Measurements from ENCODE around the gene KRT12. TPM values are rescaled to one million over a fixed set of nuclear protein-coding genes. Genes with fewer than 3 reads are reported as not detected.

The KRT12 gene
- total and polyA plus RNA-seq, 4 donors, result not detected

- no peak for TF ChIP-seq SP1 (IDR thresholded peaks at IDR 0.05)
- no peak for TF ChIP-seq HNF4G (IDR thresholded peaks at IDR 0.05)
- no peak for TF ChIP-seq RXRA (IDR thresholded peaks at IDR 0.05)
- TF ChIP-seq, protein P1, sequence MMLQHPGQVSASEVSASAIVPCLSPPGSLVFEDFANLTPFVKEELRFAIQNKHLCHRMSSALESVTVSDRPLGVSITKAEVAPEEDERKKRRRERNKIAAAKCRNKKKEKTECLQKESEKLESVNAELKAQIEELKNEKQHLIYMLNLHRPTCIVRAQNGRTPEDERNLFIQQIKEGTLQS (IDR thresholded peaks at IDR 0.05), result no peak
- TF ChIP-seq REST (IDR thresholded peaks at IDR 0.05), result no peak
- TF ChIP-seq, protein P2, sequence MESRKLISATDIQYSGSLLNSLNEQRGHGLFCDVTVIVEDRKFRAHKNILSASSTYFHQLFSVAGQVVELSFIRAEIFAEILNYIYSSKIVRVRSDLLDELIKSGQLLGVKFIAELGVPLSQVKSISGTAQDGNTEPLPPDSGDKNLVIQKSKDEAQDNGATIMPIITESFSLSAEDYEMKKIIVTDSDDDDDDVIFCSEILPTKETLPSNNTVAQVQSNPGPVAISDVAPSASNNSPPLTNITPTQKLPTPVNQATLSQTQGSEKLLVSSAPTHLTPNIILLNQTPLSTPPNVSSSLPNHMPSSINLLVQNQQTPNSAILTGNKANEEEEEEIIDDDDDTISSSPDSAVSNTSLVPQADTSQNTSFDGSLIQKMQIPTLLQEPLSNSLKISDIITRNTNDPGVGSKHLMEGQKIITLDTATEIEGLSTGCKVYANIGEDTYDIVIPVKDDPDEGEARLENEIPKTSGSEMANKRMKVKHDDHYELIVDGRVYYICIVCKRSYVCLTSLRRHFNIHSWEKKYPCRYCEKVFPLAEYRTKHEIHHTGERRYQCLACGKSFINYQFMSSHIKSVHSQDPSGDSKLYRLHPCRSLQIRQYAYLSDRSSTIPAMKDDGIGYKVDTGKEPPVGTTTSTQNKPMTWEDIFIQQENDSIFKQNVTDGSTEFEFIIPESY (IDR thresholded peaks at IDR 0.05), result no peak
- TF ChIP-seq, protein P3, sequence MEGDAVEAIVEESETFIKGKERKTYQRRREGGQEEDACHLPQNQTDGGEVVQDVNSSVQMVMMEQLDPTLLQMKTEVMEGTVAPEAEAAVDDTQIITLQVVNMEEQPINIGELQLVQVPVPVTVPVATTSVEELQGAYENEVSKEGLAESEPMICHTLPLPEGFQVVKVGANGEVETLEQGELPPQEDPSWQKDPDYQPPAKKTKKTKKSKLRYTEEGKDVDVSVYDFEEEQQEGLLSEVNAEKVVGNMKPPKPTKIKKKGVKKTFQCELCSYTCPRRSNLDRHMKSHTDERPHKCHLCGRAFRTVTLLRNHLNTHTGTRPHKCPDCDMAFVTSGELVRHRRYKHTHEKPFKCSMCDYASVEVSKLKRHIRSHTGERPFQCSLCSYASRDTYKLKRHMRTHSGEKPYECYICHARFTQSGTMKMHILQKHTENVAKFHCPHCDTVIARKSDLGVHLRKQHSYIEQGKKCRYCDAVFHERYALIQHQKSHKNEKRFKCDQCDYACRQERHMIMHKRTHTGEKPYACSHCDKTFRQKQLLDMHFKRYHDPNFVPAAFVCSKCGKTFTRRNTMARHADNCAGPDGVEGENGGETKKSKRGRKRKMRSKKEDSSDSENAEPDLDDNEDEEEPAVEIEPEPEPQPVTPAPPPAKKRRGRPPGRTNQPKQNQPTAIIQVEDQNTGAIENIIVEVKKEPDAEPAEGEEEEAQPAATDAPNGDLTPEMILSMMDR (IDR thresholded peaks at IDR 0.05; ENCODE audit: low read depth, low read length, missing input control), result no peak
- no peak for TF ChIP-seq FOXA2 (IDR thresholded peaks at IDR 0.05)
- no peak for TF ChIP-seq GABPA (IDR thresholded peaks at IDR 0.05 in 1 of 2, conservative IDR thresholded peaks at IDR 0.05 in 1 of 2)
- H3K4me1 ChIP-seq (ENCODE audit: control insufficient read depth in 4 of 4, insufficient read depth in 4 of 4, low read length in 3 of 4), result peaks cover 0 to 2% (median 0%) of the 10 kb centered on the region in 4 donors
- H3K9me3 ChIP-seq (ENCODE audit: control insufficient read depth in 4 of 4, low read length in 3 of 4), result no peaks in the 10 kb centered on the region
- DNase-seq (ENCODE audit: low spot score), result no peak
- no peak overlapping the region for H3K4me3 ChIP-seq (ENCODE audit: low read depth in 1 of 3, low read length in 3 of 3)
- WGBS, result 79% methylated on average over 4 of the region's 4 CpGs
- peaks cover 0 to 6% (median 2%) of the 10 kb centered on the region in 4 donors for H3K27me3 ChIP-seq (ENCODE audit: control insufficient read depth in 4 of 4, insufficient read depth in 4 of 4, low read length in 3 of 4)
- no peak overlapping the region for H3K9ac ChIP-seq (ENCODE audit: low read depth in 1 of 2, low read length in 2 of 2)
- no peak overlapping the region for H3K27ac ChIP-seq (ENCODE audit: low read depth in 1 of 2, low read length in 2 of 2)
- H3K36me3 ChIP-seq (ENCODE audit: control insufficient read depth in 4 of 4, insufficient read depth in 3 of 4, low read depth in 1 of 4, low read length in 3 of 4), result no peaks in the 10 kb centered on the region
Observed at GRCh38 chr17:40902498-40902897, 35.5 kb upstream of the KRT12 start.

DNA sequence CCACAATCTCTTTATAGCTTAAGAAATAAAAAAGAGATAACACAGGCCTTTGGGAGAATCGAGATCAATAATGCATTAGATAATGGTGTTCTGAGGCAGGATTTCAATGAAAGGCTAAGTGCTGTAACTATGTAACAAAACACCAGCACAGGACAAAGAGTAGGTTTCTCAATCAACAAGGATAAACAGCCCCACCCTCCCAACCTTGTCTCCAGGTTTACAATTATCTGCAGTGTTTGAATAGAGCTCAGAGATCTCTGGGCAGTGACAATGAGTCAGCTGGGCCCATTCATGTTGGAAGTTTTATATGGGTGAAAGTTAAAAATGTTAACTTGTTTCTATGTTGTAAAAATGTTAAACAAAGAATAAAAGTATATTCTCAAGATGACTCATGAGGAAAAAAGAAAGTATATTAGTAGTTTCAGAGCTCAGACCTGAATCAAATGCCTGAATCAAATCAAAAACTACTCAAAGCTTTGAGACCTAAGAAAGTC, 35.0 kb upstream of the KRT12 start:
- Histone ChIP-seq H3K36me3 (ENCODE audit: control insufficient read depth in 4 of 4, insufficient read depth in 3 of 4, low read depth in 1 of 4, low read length in 3 of 4) (no peaks in the 10 kb centered on the region), H3K9me3 (ENCODE audit: control insufficient read depth in 4 of 4, low read length in 3 of 4) (no peaks in the 10 kb centered on the region), H3K4me1 (ENCODE audit: control insufficient read depth in 4 of 4, insufficient read depth in 4 of 4, low read length in 3 of 4) (peaks cover 0 to 2% (median 0%) of the 10 kb centered on the region in 4 donors), H3K9ac (ENCODE audit: low read depth in 1 of 2, low read length in 2 of 2) (no peak overlapping the region), H3K4me3 (ENCODE audit: low read depth in 1 of 3, low read length in 3 of 3) (no peak overlapping the region), H3K27me3 (ENCODE audit: control insufficient read depth in 4 of 4, insufficient read depth in 4 of 4, low read length in 3 of 4) (peaks cover 0 to 6% (median 2%) of the 10 kb centered on the region in 4 donors), H3K27ac (ENCODE audit: low read depth in 1 of 2, low read length in 2 of 2) (no peak overlapping the region)
- no peak for DNase-seq (ENCODE audit: low spot score)
- 35% methylated on average over 1 of the region's 1 CpG for WGBS
- TF ChIP-seq GABPA (IDR thresholded peaks at IDR 0.05 in 1 of 2, conservative IDR thresholded peaks at IDR 0.05 in 1 of 2), result peak in 1 of 2 donors; percentile 37
- TF ChIP-seq, protein P2 (IDR thresholded peaks at IDR 0.05), result no peak
- TF ChIP-seq MAX (IDR thresholded peaks at IDR 0.05), result peak; percentile 11
- no peak for TF ChIP-seq NR2F2 (IDR thresholded peaks at IDR 0.05)
- TF ChIP-seq HNF4A (conservative IDR thresholded peaks at IDR 0.05), result peak; percentile 39 to 79
- TF ChIP-seq FOXA2 (IDR thresholded peaks at IDR 0.05), result peak; percentile 51
- peak in 1 of 2 donors; percentile 60 for TF ChIP-seq JUND (IDR thresholded peaks at IDR 0.05)
- no peak for TF ChIP-seq EGR1 (IDR thresholded peaks at IDR 0.05; ENCODE audit: low read depth in 2 of 2)
- TF ChIP-seq FOXA1 (IDR thresholded peaks at IDR 0.05), result peak; percentile 19
- TF ChIP-seq RXRA (IDR thresholded peaks at IDR 0.05), result peak in 1 of 2 donors; percentile 74
- TF ChIP-seq HNF4G (IDR thresholded peaks at IDR 0.05), result no peak
- no peak for TF ChIP-seq RAD21 (IDR thresholded peaks at IDR 0.05)
- TF ChIP-seq, protein P1 (IDR thresholded peaks at IDR 0.05), result no peak
- TF ChIP-seq, protein P3 (IDR thresholded peaks at IDR 0.05; ENCODE audit: low read depth, low read length, missing input control), result no peak
- TF ChIP-seq YY1 (IDR thresholded peaks at IDR 0.05), result peak; percentile 45
- TF ChIP-seq SP1 (IDR thresholded peaks at IDR 0.05), result peak; percentile 15
- TF ChIP-seq TAF1 (conservative IDR thresholded peaks at IDR 0.05), result no peak

All from liver (tissue), 9 donors.